ENCODE measurements around the gene LDB2.

DNA sequence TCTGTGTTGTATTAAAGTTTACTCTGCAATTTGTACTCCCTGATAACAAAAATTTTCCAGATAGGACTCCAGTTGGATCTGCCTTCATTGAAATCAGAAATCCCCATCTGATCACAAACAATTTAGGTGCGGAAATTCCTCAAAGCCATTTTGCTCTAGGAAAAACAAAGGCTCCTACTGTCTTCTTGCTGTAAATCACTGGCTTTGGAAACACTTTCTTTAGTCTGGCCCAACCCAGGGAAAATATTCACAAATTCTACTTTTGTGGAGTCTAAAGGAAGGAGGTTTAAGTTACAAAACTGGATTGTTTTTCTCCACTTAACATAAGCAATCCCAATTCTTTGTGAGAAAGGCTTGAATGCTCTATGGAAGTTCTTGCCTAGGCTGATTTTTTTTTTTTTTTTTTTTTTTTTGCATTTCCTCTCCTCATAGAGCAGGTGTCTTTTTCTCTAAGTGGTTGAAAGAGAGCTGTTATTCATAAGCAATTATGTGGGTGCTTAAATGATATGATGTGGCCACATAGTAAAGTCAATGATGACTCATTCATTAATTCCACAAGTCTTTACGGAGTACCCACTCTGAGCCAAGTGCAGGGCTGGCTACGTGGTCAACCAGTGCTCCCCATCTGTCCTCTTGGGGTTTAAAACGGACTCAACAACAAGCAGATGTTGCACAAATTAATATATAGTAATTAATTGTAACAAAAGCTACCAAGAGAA is 261.4 kb downstream of the LDB2 start:
- TF ChIP-seq, protein P1, sequence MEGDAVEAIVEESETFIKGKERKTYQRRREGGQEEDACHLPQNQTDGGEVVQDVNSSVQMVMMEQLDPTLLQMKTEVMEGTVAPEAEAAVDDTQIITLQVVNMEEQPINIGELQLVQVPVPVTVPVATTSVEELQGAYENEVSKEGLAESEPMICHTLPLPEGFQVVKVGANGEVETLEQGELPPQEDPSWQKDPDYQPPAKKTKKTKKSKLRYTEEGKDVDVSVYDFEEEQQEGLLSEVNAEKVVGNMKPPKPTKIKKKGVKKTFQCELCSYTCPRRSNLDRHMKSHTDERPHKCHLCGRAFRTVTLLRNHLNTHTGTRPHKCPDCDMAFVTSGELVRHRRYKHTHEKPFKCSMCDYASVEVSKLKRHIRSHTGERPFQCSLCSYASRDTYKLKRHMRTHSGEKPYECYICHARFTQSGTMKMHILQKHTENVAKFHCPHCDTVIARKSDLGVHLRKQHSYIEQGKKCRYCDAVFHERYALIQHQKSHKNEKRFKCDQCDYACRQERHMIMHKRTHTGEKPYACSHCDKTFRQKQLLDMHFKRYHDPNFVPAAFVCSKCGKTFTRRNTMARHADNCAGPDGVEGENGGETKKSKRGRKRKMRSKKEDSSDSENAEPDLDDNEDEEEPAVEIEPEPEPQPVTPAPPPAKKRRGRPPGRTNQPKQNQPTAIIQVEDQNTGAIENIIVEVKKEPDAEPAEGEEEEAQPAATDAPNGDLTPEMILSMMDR (conservative IDR thresholded peaks at IDR 0.05 in 1 of 2, IDR thresholded peaks at IDR 0.05 in 1 of 2; ENCODE audit: low read depth in 1 of 2, low read length in 2 of 2), result no peak
- no peak for TF ChIP-seq EZH2 (IDR thresholded peaks at IDR 0.05; ENCODE audit: low read length, missing control alignments)
